ENCODE results near the gene RBMS3.

DNA sequence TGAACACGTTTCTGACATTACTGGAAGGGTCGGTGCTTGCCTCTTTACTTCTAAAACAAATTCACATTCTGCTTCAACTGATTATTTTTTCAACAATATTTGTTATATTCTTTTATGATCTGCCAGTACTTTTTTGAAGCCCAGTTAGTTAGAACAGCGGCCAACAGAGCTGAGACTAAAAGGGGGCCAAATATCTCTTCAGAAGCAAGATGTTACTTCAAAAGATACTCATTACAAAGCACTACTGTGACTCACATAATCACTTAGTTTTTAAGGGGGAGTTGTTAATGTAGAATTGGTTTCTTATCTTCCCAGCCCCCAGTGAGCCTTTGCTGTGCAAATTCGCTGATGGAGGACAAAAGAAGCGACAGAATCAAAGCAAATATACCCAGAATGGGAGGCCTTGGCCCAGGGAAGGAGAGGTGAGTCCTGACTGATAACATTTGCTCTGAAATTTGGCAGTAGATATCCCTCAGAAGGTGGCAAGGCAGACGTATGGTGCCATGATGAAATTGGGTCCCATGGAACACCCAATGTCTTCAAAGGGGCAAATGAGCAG is 587.8 kb downstream of the RBMS3 start:
- TF ChIP-seq, protein P1, sequence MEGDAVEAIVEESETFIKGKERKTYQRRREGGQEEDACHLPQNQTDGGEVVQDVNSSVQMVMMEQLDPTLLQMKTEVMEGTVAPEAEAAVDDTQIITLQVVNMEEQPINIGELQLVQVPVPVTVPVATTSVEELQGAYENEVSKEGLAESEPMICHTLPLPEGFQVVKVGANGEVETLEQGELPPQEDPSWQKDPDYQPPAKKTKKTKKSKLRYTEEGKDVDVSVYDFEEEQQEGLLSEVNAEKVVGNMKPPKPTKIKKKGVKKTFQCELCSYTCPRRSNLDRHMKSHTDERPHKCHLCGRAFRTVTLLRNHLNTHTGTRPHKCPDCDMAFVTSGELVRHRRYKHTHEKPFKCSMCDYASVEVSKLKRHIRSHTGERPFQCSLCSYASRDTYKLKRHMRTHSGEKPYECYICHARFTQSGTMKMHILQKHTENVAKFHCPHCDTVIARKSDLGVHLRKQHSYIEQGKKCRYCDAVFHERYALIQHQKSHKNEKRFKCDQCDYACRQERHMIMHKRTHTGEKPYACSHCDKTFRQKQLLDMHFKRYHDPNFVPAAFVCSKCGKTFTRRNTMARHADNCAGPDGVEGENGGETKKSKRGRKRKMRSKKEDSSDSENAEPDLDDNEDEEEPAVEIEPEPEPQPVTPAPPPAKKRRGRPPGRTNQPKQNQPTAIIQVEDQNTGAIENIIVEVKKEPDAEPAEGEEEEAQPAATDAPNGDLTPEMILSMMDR (IDR thresholded peaks at IDR 0.05; ENCODE audit: insufficient read depth, low read depth, low read length): no peak
- no peak for TF ChIP-seq EZH2 (IDR thresholded peaks at IDR 0.05; ENCODE audit: insufficient read depth, low read length)
